Stimulated activated CD4-positive, alpha-beta T cell treated with anti-CD3 and anti-CD28 coated beads, Interleukin-2, amount 100 ng/mL, for 4 hours (primary cell): Measurements from ENCODE around the gene ARHGAP12.
"Not testable (repeated sequence)": the region's sequence is repeated elsewhere in the genome, so short reads cannot be mapped to it uniquely, and the experiment has no call there.

Experiments used
- DNase-seq: peaks from one replicate; pipeline ENCODE4 v3.0.0-alpha.2; 2020; ENCODE audit warnings: low read depth

Gene ARHGAP12

DNA sequence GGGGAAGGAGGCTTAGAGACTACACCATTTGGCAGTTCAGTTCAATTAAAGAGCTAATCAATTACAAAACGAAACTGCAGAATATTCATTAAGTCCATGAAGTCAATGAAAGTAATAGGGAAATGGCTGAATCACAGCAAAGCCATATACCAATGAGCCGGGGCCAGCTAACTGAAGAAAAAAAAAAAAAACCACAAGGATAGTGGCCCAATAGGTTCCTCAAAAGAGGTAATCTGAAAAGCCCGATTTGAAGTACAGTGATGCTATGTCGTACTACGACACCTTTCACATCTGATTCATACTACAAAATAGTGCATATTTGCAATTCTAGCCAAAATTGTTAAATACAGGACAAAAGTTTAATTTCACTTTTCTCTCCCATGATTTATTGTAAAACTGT is 2.5 kb downstream of the ARHGAP12 start:
- DNase-seq = no peak

DNA sequence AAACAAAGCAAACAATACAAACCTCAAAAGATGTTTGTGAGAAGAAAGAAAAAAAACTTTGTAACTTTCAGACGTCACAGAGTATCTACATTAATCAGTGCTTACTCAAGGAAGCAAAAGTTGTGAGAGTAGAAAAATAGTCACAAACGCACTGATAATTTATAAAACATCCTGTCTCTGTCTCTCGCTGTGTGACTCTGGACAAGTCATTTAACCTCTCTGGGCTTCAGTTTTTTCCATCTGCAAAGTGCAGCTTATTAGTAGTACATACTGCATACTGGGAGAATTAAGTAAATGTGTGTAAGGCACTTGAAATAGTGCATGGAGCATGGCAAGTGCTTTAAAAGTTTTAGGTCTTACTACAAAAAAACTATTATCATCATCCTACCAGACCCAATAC is 3.8 kb downstream of the ARHGAP12 start:
- no peak for DNase-seq

DNA sequence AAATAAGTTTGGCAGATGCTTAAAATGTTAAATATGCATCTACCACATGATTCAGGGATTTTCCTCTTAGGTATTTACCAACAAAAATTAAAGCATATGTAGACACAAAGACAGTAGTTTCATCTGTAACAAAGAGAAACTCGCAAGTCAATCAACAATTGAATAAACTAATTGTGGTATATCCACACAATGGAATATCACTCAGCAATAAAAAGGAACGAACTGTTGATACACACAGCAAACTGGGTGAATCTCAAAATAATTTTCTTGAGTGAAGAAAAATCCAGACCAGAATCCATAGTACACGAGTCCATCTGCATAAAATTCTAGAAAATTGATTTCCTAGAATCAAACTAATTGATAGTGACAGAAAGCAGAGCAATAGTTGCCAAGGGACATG is 5.2 kb downstream of the ARHGAP12 start:
- no peak for DNase-seq

DNA sequence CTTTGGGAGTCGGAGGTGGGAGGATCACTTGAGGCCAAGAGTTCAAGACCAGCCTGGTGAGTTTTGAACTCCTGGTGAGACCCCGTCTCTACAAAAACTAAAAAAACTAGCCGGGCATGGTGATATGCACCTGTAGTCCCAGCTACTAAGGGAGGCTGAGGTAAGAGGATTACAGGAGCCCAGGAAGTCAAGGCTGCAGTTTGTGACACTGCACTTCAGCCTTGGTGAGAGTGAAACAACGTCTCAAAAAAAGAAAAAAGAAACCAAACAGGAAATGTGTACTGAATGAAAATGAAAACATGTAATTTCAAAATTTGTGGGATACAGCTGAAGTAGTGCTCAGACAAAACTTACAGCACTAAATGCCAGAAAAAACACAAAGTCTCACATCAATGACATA is 7.6 kb downstream of the ARHGAP12 start:
- no peak for DNase-seq

DNA sequence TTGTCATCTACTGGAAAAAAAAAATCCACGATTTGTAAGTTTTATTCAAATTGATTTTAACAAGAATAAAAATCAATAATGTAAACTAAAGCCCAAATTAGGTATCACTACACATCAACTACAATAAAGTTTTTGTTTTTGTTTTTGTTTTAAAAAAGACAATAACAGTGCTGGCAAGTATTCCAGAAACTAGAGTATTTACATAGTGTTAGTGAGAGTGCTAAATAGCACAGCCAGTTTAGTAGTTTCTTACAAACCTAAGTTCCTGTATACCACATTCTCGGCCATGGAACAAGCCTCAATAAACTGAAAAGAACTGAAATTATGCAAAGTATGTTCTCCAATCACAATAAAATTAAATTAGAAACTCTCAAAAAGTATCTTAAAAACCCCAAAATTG is 8.1 kb downstream of the ARHGAP12 start:
- DNase-seq = no peak

DNA sequence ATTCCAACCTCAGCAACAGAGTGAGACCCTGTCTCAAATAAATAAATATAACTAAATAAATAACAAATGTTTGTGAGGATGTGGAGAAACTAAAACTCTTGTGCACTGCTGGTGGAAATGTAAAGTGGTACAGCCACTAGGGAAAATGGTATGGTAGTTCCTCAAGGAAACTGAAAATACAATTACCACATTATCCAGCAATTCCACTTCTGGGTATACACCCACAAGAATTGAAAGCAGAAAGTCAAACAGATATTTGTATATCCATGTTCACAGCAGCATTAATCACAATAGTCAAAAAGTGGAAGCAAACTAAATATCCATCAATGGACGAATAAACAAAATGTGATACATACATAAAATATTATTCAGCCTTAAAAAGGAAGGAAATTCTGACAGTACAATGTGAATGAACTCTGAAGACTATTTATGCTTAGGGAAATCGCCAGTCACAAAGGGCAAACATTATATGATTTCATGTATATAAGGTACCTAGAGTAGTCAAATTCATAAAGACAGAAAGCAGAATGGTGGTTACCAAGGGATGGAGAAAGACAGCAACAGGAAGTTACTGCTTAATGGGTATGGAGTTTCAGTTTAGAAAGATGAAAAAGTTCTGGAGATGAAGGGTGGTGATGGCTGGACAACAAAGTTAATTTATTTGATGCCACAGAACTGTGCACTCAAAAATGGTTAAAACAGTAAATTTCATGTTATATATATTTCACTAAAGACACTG is 9.8 kb downstream of the ARHGAP12 start:
- DNase-seq = no peak

DNA sequence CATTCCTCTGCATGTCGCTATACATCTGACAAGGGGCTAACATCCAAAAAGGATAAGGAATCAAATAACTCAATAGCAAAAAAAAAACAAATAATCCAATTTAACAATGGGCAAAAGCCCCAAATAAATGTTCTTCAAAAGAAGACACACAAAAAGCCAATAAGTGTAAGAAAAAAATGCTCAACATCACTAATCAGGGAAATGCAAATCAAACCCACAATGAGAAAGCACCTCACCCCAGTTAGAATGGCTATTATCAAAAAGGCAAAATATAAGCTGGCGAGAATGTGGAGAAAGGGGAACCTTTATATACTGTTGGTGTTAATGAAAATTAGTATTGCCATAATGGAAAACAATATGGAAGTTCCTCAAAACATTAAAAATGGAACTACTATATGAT is 14.3 kb downstream of the ARHGAP12 start:
- no peak for DNase-seq

DNA sequence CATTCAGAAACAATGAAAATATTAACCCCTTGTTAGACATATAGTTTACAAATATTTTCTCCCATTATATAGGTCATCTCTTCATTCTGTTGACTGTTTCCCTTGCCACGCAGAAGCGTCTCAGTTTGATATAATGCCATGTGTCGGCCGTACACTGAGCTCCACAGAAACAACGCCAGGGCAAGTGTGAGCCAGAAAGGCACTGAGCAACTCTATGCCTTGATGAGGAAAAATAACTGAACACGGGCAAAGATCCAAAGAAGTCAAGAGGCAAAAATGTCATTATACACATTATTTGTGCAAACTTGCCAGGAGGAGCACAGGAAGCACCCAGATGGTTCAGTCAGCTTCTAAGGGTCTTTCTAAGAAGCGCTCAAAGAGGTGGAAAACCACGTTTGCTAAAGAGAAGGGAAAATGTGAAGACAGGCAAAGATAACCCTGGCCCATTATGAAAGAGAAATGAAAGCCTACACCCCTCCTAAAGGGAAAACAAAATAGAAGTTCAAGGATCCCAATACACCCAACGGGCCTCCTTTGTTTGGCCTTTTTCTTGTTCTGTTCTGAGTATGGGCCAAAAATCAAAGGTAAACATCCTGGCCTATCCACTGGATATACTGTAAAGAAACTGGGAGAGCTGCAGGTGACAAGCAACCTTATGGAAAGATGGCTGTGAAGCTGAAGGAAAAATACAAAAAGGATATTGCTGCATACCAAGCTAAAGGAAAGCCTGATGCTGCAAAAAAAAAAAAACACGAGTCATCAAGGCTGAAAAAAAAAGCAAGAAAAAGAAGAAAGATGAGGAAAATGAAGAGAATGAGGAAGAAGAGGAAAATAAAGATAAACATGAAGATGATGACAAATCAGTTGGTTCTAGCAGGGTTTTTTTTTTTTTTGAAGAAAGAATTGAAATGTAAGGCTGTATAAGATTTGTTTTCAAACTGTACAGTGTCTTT is 15.5 kb downstream of the ARHGAP12 start:
- no peak for DNase-seq

DNA sequence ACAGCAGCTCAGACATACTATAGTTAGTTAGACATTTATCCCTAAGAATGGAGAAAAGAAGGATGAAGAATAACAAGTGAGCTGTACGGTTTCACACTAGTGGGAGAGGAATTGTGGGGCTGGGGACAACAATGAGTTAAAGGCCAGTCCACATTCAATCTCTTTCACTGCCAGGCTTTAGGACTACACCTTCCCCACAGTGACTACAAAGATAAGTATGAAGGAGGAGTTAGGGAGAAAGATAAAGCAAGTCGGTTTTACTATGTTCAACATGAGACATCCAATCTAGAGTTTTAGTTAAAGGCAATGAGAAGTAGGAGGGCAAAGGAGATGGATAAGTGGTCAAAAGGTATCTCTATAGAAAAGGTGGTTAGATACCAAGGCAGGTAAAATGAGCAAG is 16.3 kb downstream of the ARHGAP12 start:
- no peak for DNase-seq

DNA sequence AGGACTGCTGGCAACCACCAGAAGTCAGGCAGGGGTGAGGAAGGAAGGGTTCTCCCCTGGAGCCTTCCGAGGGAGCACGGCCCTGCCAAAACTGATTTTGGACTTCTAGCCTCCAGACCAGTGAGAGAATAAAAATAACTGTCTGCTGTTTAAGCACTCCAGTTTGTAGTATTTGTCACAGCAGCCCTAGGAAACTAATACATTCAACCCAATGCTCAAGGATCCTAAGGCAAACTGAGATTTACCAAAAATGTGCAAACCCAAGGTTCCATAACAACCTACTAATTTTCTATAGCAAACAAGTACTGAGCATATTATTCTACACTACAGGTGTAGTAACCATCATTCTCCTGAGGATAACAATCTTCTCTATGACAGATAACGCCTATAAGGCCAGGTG is 18.6 kb downstream of the ARHGAP12 start:
- no peak for DNase-seq

DNA sequence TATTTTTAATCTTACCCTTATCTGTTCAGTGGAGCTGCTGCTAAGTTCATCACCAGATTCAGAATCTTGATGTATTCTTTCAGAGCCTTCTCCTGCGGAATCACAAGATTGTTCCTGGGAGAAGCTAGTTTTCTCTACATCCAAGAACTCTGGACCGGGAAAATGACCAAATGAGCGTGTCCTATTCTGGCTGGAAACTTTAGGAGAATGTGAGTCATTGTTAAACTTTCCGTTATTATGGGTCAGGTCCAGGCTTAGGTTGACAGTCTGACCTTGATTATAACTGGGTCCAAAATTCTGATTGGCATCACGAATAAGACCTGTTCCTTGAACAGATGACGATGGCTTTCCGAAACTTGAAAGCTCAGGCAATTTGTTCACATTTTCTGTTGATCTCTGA is 20.5 kb downstream of the ARHGAP12 start:
- DNase-seq = no peak

DNA sequence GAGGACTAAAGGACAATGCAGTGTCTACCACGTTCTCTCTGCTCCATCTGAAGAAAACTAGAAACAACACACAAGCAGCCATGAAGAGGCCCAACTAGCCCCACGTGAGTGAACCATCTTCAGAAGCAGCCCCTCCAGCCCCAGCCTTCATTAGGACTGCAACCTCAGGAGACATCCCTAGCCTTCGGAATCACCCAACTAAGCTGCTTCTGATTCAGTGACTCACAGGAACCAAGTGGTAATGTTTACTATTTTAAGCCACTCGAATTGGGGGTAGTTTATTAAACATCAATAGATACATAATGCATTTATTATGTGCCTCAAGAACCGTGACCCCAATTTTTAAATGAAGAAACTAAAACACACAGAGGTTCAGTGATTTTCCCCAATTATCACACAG is 22.6 kb downstream of the ARHGAP12 start:
- DNase-seq = no peak

DNA sequence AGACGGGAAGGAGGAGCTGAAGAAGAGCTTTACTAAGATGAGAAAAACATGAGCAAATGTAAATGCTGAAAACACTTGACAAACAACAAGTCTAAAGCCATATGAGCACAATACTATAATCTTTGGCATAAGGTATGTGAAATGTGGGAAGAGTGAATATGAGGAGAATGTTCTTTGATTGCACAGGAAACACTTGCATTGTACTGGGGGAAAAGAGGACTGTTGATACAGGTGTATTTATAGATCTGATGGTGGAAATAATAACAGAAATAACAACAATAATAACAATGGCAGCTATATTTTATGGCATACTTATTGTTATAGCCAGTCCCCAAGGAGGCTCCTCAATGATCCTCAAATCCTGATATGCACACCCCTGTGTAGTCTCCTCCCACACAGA is 23.0 kb downstream of the ARHGAP12 start:
- no peak for DNase-seq

DNA sequence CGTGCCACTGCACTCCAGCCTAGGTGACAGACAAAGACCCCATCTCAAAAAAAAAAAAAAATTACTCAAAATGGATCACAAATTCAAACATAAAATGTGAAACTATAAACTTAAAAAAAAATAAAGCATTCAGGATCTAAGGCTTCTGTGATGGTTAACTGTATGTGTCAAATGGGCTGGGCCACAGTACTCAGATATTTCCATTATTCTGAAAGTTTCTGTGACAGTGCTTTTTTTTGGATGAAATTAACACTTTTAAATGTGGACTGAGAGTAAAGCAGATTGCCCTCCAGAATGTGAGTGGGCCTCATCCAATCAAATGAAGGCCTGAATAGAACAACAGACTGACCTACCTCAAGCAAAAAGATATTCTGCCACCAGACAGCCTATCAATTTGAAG is 26.0 kb downstream of the ARHGAP12 start:
- no peak for DNase-seq

DNA sequence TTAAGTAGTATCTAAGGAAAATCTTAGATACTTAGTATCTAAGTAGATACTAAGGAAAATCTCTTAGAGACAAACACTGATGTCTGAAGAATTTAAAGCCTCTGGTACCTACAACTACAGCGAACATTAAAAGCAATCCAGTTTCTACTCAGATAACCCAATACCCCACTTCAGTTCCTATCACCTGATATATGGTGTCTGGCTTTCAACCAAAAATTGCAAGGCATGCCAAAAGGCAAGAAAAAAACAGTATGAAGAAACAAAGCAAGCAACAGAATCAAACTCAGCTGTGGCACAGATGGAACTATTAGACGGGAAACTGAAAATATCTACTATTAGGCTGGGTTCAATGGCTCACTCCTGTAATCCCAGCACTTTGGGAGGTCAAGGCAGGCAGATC is 31.1 kb downstream of the ARHGAP12 start:
- no peak for DNase-seq

DNA sequence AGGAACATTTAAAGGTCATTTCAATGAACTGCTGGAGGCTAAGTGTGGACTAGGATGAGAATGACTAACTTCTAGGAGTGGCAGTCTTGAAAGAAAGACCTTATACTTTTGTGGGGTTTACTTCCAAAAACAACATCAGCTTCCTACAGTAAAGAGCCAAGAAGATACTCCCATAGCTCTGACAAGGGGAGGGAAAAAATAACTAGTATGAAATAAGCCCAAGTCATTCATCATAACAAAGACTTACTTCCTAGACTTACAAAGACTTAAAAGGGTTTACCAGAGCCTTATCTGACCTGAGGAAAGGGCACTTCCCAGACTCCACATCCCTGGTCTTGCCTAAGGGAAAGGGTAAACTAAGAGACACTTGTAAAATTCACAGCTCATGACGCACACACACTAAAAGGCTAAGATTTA is 31.7 kb downstream of the ARHGAP12 start:
- no peak for DNase-seq

DNA sequence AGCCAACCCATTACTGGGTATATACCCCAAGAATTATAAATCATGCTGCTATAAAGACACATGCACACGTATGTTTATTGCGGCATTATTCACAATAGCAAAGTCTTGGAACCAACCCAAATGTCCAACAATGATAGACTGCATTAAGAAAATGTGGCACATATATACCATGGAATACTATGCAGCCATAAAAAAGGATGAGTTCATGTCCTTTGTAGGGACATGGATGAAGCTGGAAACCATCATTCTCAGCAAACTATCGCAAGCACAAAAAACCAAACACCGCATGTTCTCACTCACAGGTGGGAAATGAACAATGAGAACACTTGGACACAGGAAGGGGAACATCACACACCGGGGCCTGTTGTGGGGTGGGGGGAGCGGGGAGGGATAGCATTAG is 32.9 kb downstream of the ARHGAP12 start:
- DNase-seq = not testable (repeated sequence)

DNA sequence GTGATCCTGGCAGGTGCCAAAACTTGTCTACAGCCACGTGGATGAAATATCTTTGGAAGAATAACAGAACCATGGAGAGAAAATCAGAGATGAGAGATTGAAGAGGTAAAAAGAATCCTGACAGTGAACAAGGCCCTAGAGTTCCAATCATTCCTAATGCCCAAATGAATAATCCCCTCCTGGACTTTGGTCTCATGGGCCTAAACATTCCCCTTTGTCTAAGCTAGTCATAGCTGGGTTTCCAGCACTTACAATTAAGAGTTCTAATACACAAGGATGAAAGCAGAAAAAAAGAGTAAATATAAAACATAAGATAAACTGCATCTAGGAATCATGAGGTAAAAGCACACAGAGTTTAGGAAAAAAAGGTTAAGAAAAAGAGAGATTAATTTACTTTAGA is 40.2 kb downstream of the ARHGAP12 start:
- no peak for DNase-seq

DNA sequence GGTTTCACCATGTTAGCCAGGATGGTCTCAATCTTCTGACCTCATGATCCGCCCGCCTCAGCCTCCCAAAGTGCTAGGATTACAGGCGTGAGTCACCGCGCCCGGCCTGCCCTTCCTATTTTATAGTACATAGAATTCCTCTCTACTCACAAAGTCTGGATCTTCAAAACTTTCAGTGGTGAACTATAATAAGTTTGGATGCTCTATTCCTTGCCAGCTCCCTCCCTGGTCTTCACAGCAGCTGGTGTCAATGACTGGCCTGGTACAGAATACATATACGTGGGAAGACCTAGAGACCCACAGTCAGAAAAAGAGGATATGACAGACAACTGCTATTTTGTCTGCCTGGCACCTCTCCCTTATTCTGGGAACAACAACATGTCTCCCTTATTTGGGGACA is 40.8 kb downstream of the ARHGAP12 start:
- no peak for DNase-seq

DNA sequence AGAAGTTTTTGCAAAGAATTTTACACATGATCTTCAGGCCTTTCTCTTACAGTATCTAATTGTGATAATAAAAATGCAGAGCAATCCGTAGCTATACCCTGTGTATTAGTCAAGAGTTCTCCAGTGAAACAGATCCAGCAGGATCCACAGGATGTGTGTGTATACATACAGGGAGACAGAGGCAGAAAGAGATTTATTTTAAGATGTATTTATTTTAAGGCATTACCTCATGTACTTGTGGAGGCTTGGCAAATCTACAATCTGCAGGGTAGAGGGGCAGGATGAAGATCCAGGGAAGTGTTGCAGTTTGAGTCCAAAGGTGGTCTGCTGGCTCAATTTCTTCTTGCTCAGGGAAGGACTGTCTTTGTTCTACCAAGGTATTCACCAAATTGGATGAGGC is 41.7 kb downstream of the ARHGAP12 start:
- no peak for DNase-seq

DNA sequence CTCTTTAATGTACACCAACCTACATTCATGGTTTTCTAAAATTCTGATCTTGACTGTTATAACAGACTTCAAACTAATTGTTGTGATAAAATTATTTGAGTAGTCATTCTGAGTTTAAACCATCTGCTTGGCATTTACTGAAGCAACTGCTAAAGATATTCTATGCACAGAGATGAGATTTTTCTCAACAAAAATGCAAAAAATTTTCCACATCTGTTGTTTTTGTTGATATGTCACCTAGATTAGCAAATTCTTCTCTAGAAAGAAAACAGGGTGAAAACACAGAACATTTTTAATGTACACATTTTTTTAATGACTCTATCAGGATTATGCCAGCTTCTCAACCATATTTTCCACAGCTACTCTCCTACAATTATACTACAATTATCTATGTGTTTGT is 42.7 kb downstream of the ARHGAP12 start:
- DNase-seq = no peak

DNA sequence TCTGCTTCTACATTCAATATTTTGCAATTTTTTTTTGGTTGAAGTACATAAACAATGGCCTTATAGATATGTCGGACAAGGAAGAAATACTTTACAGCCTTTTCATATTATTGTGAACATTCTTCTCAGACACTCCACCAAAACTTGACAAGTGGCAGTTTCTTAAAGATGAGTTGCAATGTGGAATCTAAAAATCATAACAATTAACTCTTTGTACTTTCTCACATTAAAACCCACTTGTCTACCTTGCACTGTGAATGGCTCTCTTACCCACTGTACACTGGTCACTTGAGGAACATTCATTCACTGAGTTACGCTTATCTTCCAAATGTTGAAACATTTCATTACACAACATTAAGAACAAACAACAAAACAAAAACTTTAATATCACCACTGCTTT is 44.2 kb downstream of the ARHGAP12 start:
- DNase-seq = no peak

DNA sequence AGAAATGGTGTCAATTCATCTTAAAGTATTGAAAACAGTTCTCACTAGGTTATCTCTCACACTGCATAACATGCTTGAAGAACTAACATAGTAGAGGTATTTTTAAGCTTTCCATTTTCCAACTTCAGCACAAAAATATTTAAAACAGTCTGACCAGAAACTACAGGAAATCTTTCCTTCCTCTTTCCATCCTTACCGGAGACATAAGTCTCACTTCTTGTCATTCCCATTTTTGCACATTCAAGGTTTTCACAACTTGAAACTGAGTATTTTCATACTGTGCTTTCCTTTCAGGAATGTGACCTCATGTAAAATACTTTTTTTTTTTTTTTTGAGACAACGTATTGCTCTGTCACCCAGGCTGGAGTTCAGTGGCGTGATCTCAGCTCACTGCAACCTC is 45.2 kb downstream of the ARHGAP12 start:
- DNase-seq = no peak

DNA sequence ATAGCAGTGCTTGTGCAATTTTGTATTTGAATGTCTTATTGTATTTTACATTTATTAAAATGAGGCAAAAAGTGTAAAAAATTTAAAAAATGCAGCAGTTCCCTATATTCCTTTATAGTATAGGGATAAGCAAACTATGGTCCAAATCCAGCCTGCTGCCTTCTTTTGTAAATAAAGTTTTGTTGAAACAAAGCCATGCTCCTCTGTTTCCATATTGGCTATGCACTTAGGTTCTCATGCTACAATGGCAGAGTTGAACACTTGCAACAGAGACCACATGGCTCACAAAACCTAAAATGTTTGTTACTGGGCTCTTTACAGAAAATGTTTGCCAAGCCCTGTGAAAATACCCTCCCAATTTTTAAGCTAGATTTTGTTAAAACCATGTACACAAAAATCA is 50.1 kb downstream of the ARHGAP12 start:
- no peak for DNase-seq
